Activated CD4-positive, alpha-beta T cell treated with anti-CD3 and anti-CD28 coated beads for 1 hour (primary cell): ENCODE data around the gene RRM1.
"Not testable (repeated sequence)": the region's sequence is repeated elsewhere in the genome, so short reads cannot be mapped to it uniquely, and the experiment has no call there.

ENCODE experiments used
- DNase-seq: peaks from one replicate; pipeline ENCODE4 v3.0.0-alpha.2; 2020

The RRM1 gene

GRCh38 chr11:4094348-4095291 lies at the start of gene RRM1:
RRM1 (plus strand) TSS chr11:4094799; CDS start chr11:4095013, 214 bp downstream.
- DNase-seq: peak; percentile 90

DNA sequence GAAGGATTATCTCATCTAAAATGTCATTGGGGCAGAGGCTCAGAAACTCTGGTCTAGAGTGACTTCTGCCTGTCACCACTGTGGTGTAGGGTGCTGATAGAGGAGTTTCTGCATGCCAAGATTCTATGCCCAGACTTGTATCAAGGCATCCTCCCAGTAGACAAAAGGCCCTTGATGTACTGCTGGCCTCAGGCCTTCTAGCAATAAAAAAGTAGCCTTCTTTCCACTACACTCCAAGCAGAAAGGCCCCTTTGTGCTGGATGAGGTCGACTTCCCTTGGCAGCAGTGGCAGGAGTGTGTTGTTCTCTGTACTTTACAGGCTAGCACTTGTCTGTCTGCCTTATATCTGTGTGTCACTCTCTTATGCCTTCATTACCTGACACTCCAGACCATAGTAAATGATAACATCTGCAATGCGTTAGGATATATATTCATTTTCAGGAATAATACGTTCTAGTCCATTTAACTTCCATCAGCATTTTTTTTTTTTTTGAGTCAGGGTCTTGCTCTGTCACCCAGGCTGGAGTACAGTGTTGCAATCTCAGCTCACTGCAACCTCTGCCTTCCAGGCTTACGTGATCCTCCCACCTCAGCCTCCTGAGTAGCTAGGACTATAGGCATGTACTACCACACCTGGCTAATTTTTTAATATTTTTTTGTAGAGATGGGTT lies 49.5 kb upstream of the RRM1 start:
- no peak for DNase-seq

GRCh38 chr11:4048340-4048739 lies 46.3 kb upstream of the RRM1 start:
- no peak for DNase-seq

- no peak for DNase-seq
These were observed 45.6 kb upstream of the RRM1 start for GRCh38 chr11:4049006-4049405.

GRCh38 chr11:4050138-4050537 lies 44.5 kb upstream of the RRM1 start:
- no peak for DNase-seq

DNA sequence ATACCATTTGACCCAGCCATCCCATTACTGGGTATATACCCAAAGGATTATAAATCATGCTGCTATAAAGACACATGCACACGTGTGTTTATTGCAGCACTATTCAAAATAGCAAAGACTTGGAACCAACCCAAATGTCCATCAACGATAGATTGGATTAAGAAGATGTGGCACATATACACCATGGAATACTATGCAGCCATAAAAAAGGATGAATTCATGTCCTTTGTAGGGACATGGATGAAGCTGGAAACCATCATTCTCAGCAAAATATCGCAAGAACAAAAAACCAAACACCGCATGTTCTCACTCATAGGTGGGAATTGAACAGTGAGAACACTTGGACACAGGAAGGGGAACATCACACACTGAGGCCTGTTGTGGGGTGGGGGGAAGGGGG lies 41.4 kb upstream of the RRM1 start:
- DNase-seq: not testable (repeated sequence)

DNA sequence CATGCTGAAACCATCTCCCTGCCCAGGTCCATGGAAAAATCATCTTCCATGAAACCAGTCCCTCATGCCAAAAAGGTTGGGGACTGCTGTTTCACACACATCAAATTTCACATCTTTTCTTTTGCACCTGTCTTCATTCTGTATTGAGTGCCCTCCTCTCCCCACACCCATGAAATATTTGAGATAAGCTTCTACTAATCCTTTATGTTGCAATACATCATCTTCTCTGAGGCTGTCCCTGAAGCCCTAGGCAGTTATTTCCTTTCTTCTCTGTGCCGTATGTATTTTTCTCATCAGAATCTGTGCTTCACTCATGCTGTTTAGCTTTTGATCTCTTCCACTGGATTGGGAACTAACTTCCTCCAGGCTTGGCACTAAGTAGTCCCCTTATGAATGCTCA lies 40.0 kb upstream of the RRM1 start:
- DNase-seq: no peak

GRCh38 chr11:4059424-4059823 lies 35.2 kb upstream of the RRM1 start:
- DNase-seq: no peak

- no peak for DNase-seq
These were observed 34.2 kb upstream of the RRM1 start for GRCh38 chr11:4060182-4060923.

- DNase-seq: no peak
These were observed 32.9 kb upstream of the RRM1 start for GRCh38 chr11:4061700-4062099.

DNA sequence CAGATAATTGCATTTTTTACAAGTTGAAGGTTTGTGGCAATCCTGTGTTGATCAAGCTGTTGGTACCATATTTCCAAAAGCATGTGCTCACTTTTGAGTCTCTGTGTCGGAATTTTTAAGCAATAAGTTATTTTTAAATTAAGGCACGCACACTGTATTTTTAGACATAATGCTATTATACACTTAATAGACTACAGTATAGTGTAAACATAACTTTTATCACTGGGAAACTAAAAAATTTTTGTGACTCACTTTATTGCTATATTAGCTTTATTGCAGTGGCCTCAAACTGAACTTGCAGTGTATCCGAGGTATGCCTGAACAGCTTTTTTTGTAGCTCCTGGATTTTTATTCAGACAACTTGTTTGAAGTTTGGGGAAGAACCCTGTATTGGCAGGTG lies 31.3 kb upstream of the RRM1 start:
- no peak for DNase-seq

DNA sequence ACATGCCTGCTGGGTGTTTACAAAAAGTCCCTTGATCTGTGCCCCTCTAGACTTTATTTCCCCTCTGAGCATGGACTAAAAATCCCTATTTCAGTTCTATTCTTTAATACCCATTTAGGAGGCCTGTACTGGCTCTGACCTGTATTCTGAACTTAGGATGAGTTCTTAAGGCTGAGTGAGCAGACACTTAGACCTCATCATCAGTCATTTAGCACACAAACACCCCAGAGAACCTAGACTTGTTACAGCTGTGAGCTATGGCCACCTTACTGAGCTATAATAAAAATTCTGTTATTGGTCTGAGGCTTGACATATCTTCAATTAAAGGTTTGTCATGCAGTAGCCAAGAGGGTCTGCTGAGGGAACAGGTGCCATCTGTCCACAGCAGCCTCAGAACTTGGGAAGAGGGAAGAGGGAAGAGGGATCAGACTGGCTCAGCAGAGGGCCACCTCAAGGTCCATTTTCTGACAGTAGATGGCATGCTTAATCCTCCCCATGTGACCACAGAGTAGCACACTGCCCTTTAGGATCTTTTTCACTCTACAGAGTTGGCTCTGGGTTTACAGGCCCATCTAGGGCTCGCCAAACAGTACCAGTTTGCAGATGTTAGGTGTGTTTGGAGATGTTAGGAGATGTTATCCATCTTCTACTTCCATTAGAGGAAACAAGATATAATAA lies 30.2 kb upstream of the RRM1 start:
- no peak for DNase-seq

DNA sequence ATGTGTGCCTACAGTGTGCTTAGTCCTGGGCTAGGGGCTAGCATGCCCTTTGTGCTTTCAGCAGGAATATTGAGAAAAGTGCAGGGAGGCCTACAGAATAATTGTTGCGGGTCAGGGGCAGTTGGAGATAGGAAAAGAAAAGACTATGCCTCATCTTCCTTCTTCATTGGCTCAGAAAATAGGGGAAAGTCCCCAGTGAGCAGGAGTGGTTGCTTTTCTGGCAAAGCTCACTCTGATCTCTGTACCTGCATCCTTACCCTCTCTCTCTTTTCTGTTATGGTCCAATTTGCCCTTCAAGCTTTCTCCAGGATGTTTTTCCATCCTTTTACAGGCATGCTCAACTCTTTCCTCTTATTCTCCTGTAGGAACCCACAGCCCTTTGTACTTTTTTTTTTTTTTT lies 29.5 kb upstream of the RRM1 start:
- no peak for DNase-seq

DNA sequence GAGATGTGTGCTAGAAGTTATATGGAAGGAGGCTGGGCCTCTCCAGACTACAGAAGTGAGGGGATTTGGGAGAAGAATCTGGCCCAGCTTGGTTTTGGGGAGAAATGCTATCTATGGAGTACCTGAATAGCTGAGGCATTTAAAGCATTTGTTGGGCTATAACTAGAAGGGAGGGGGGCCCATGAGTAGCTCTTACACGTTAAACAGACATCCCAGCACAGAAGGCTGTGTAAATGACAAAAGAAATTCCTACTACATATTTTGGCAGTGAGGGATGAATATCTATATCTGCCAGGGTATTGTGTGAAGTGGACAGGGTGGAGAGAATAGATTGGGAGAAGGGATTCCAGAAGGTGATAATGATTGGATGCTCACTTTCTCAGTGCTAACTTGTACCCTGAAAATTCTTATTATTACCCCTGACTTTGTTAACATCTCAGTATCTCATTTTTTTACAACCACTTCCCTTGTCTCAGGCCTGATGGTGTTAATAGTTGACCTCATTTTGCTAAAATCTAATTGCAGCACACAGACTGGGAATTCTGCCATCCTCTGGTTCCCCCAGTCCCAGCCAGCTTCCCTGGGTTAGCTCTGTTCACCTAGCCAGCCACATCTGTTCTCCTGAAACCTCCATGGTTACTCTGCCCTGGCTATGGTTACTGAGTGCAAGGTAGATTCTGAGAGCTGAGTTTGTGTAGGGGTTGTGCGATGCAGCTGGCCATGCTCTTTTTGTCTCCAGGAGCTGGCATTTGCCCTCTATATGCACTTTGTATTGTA lies 28.8 kb upstream of the RRM1 start:
- DNase-seq: no peak

- no peak for DNase-seq
These were observed 27.7 kb upstream of the RRM1 start for GRCh38 chr11:4066910-4067309.

- no peak for DNase-seq
These were observed 25.6 kb upstream of the RRM1 start for GRCh38 chr11:4068962-4069361.

DNA sequence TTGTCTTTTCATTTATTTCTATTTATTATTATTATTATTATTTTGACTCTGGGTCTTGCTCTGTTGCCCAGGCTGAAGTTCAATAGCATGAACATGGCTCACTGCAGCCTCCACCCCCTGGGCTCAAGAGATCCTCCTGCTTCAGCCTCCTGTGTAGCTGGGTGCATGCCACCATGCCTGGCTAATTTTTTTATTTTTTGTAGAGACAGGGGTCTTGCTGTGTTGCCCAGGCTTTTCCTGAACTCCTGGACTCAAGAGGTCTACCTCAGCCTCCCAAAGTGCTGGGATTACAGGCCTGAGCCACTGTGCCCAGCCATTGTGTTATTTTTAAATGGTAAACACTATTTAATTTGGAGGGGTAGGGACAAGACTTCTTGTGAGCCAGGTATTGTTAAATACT lies 23.3 kb upstream of the RRM1 start:
- DNase-seq: no peak

DNA sequence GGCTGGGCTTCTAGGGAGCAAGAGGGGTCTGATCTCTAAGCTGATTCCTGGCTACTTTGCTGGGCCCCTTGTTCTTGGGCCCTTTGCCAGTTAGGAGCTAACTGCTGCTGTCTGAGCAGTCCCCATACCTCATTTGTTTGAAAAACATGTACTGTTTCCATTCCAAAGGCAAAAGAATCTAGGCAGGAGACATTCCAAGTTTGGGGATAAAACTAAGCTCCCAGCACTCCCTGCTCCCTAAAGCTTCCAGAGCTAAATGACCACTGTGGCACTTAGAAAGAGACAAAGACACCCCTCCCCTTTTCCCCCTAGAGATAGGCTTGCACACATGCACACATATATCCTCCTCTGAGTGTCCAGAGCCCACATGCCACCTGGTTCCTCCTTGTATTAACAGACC lies 22.7 kb upstream of the RRM1 start:
- DNase-seq: no peak

- no peak for DNase-seq
These were observed 21.8 kb upstream of the RRM1 start for GRCh38 chr11:4072668-4073285.

DNA sequence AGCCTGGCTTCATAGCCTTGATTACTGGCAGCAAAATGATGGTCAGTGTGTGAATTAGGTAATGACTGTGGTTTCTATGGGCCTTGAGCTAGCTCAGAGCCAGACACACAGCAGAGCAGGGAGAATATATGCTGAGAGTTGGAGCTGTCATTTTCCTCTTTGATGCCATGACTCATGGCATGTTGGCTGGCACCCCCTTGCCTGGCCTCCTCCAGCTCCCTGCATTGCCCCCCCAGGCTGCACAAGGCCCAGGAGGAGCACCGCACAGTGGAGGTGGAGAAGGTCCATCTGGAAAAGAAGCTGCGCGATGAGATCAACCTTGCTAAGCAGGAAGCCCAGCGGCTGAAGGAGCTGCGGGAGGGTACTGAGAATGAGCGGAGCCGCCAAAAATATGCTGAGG lies 20.3 kb upstream of the RRM1 start:
- DNase-seq: no peak

DNA sequence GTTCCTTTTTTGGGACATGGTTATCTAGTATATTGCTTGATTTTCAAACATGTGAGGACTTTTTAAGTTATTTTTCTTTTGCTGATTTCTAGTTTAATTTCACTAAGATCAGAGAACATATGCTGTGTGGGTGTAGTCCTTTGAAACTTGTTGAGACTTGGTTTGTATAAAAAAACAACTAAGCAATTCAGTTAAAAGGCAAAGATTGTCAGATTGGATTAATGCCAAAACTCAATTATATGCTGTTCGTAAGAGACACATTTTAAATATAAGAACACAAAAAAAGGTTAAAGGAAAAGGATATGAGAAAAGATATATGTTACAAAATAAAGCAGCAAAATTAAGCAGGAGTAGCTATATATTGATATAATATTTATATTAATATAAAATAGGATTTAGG lies 17.8 kb upstream of the RRM1 start:
- no peak for DNase-seq

DNA sequence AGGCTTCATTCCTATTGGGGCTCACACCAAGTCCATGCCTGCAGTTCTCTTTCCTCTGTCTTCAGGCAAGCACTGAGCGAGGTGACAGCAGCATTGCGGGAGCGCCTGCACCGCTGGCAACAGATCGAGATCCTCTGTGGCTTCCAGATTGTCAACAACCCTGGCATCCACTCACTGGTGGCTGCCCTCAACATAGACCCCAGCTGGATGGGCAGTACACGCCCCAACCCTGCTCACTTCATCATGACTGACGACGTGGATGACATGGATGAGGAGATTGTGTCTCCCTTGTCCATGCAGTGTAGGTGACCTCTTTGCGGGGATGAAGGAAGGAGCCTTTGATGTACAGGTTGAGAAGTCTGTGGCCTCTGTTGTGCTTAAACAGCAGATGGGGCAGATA lies 11.4 kb upstream of the RRM1 start:
- no peak for DNase-seq
